T follicular helper cell (primary cell): ENCODE results near the gene B2M.
"Not testable (repeated sequence)": the region's sequence is repeated elsewhere in the genome, so short reads cannot be mapped to it uniquely, and the experiment has no call there.

ENCODE experiments used
- DNase-seq: peaks from one replicate; pipeline ENCODE4 v3.0.0-alpha.2; 2020; ENCODE audit warnings: low read depth

The B2M gene

GRCh38 chr15:44698641-44699040 lies 12.7 kb upstream of the B2M start:
- DNase-seq: no peak

- DNase-seq: not testable (repeated sequence)
These were observed 10.6 kb upstream of the B2M start for GRCh38 chr15:44700676-44701075.

- DNase-seq: no peak
These were observed 5.3 kb upstream of the B2M start for GRCh38 chr15:44705986-44706385.

GRCh38 chr15:44706401-44706800 lies 4.9 kb upstream of the B2M start:
- no peak for DNase-seq

- DNase-seq: no peak
These were observed 4.2 kb upstream of the B2M start for GRCh38 chr15:44706946-44707636.

GRCh38 chr15:44710236-44711095 lies 851 bp upstream of the B2M start:
- no peak for DNase-seq

- DNase-seq: peak; percentile 45
These were observed 527 bp downstream of the B2M start for GRCh38 chr15:44711743-44712345.

- DNase-seq: peak; percentile 51
These were observed 1.2 kb downstream of the B2M start for GRCh38 chr15:44712346-44713005.

- no peak for DNase-seq
These were observed 2.0 kb downstream of the B2M start for GRCh38 chr15:44713006-44713966.

GRCh38 chr15:44715142-44715796 lies 4.0 kb downstream of the B2M start:
- no peak for DNase-seq

GRCh38 chr15:44715797-44716334 lies 4.5 kb downstream of the B2M start:
- DNase-seq: no peak

- no peak for DNase-seq
These were observed 5.8 kb downstream of the B2M start for GRCh38 chr15:44716983-44717602.

- DNase-seq: no peak
These were observed 7.0 kb downstream of the B2M start for GRCh38 chr15:44718180-44718926.

GRCh38 chr15:44718927-44719292 lies 7.6 kb downstream of the B2M start:
- DNase-seq: no peak

GRCh38 chr15:44719293-44719999 lies 8.1 kb downstream of the B2M start:
- peak; percentile 28 for DNase-seq

- DNase-seq: not testable (repeated sequence)
These were observed 8.7 kb downstream of the B2M start for GRCh38 chr15:44720000-44720435.

- no peak for DNase-seq
These were observed 9.3 kb downstream of the B2M start for GRCh38 chr15:44720460-44721176.

GRCh38 chr15:44722011-44722410 lies 10.7 kb downstream of the B2M start:
- no peak for DNase-seq
